ENCODE data around the gene MTHFD2L. TPM values are rescaled to one million over a fixed set of nuclear protein-coding genes. Genes with fewer than 3 reads are reported as not detected.

Gene MTHFD2L
- total and polyA plus RNA-seq, 2 donors (not counting 3 experiments of a cell fraction or from before 2014, with no cell fraction given): 6.9 to 15.2 TPM

DNA sequence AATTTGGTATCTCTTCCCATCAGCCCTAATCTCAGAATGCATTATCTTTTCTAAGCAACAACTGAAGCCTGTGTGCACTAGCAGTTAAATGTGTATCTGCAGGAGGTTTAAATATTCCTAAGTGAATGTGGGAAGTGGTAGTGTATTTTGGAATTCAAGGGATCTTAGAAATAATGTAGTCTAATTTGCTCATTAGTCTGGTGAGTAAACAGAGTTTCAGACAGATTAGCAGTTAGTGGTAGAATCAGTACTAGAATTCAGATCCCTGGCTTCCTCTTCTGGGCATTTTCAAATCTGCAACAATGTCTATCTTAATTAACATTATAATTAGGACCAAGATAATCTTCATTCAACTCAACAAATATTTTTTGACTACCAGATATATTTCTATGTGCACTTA lies 47.2 kb upstream of the MTHFD2L start:
- intact Hi-C loops (cut with micrococcal nuclease): no loop called here
- Histone ChIP-seq H3K4me1 (ENCODE audit: control insufficient read depth, extremely low read depth, insufficient read depth, low read length) (peaks cover 44% of the 10 kb centered on the region), H3K27me3 (ENCODE audit: control insufficient read depth in 2 of 2, insufficient read depth in 2 of 2, low read length in 2 of 2) (no peaks in the 10 kb centered on the region), H3K9me1 (replicated peaks; ENCODE audit: control insufficient read depth, extremely low read depth, insufficient read depth, low read length) (no peaks in the 10 kb centered on the region), H3K79me2 (ENCODE audit: control insufficient read depth, insufficient read depth, low read length) (no peaks in the 10 kb centered on the region), H3K9ac (replicated peaks; ENCODE audit: extremely low read depth, insufficient read depth, low read length) (peak overlapping the region; percentile 49), H3K4me3 (replicated peaks in 1 of 3; ENCODE audit: insufficient read depth in 1 of 3, low read depth in 1 of 3, low read length in 3 of 3) (no peak overlapping the region), H3K27ac (ENCODE audit: insufficient read depth, low read depth, low read length) (peak overlapping the region; percentile 92), H3K4me2 (ENCODE audit: insufficient read depth, low read length) (peak overlapping the region; percentile 6), H2AFZ (ENCODE audit: low read depth, low read length) (peak overlapping the region; percentile 45), H3K36me3 (ENCODE audit: control insufficient read depth in 2 of 2, extremely low read depth in 1 of 2, insufficient read depth in 2 of 2, low read length in 2 of 2) (no peaks in the 10 kb centered on the region), H3K9me3 (replicated peaks; ENCODE audit: control insufficient read depth, insufficient read depth, low read length) (no peaks in the 10 kb centered on the region), H4K20me1 (replicated peaks; ENCODE audit: control insufficient read depth, extremely low read depth, insufficient read depth, low read length) (no peaks in the 10 kb centered on the region)
- DNase-seq (ENCODE audit: low read depth, low spot score): no peak
- TF ChIP-seq FOS (IDR thresholded peaks at IDR 0.05; ENCODE audit: borderline replicate concordance, insufficient read depth, low read length): no peak
- TF ChIP-seq POLR2AphosphoS5 (IDR thresholded peaks at IDR 0.05; ENCODE audit: insufficient read depth, low read depth, low read length): no peak
- no peak for TF ChIP-seq GATA2 (IDR thresholded peaks at IDR 0.05; ENCODE audit: insufficient read depth, insufficient read length, low read depth, low read length)
- TF ChIP-seq EZH2 (IDR thresholded peaks at IDR 0.05; ENCODE audit: borderline replicate concordance, low read depth, low read length, severe bottlenecking): no peak
- no peak for TF ChIP-seq POLR2A (IDR thresholded peaks at IDR 0.05; ENCODE audit: low read depth, low read length)
- dilution Hi-C loops (cut with MboI; ENCODE audit: extremely low pct_ligation_motif_present, low sequenced_read_pairs): no loop called here
- BruUV-seq (replicated peaks): no TSS peak
- no peak for FAIRE-seq
- CTCF ChIA-PET: interaction anchor here (2.4 to 5.2 kb wide), 2 partner anchors 11 to 24 kb away, joined by 16 to 40 read pairs; partner anchors contain the start of gene CXCL2
- POLR2A ChIA-PET: interaction anchor here (2.2 kb wide), 1 partner anchor 11 kb away, joined by 12 read pairs; the partner anchor contains the start of gene CXCL2

- CTCF ChIA-PET: interaction anchor here (1.9 to 5.2 kb wide), 3 partner anchors 12 to 73 kb away, joined by 6 to 40 read pairs (median 16); partner anchors contain the start of genes CXCL2 and CXCL3
- TF ChIP-seq JUN (IDR thresholded peaks at IDR 0.05; ENCODE audit: borderline replicate concordance, insufficient read depth, insufficient read length, low read depth) (no peak), MYC (IDR thresholded peaks at IDR 0.05; ENCODE audit: low read depth, low read length) (no peak), POLR2AphosphoS5 (IDR thresholded peaks at IDR 0.05; ENCODE audit: insufficient read depth, low read depth, low read length) (no peak), POLR2A (IDR thresholded peaks at IDR 0.05; ENCODE audit: low read depth, low read length) (no peak), FOS (IDR thresholded peaks at IDR 0.05; ENCODE audit: borderline replicate concordance, insufficient read depth, low read length) (no peak), GATA2 (IDR thresholded peaks at IDR 0.05; ENCODE audit: insufficient read depth, insufficient read length, low read depth, low read length) (no peak), EZH2 (IDR thresholded peaks at IDR 0.05; ENCODE audit: borderline replicate concordance, low read depth, low read length, severe bottlenecking) (no peak)
- TF ChIP-seq, protein P1, sequence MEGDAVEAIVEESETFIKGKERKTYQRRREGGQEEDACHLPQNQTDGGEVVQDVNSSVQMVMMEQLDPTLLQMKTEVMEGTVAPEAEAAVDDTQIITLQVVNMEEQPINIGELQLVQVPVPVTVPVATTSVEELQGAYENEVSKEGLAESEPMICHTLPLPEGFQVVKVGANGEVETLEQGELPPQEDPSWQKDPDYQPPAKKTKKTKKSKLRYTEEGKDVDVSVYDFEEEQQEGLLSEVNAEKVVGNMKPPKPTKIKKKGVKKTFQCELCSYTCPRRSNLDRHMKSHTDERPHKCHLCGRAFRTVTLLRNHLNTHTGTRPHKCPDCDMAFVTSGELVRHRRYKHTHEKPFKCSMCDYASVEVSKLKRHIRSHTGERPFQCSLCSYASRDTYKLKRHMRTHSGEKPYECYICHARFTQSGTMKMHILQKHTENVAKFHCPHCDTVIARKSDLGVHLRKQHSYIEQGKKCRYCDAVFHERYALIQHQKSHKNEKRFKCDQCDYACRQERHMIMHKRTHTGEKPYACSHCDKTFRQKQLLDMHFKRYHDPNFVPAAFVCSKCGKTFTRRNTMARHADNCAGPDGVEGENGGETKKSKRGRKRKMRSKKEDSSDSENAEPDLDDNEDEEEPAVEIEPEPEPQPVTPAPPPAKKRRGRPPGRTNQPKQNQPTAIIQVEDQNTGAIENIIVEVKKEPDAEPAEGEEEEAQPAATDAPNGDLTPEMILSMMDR (IDR thresholded peaks at IDR 0.05; ENCODE audit: extremely low read depth in 1 of 2, insufficient read depth in 1 of 2, low read depth in 1 of 2, low read length in 2 of 2): no peak
- TF ChIP-seq, protein P2, sequence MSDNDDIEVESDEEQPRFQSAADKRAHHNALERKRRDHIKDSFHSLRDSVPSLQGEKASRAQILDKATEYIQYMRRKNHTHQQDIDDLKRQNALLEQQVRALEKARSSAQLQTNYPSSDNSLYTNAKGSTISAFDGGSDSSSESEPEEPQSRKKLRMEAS (IDR thresholded peaks at IDR 0.05; ENCODE audit: insufficient read depth, insufficient read length): no peak
- Histone ChIP-seq H4K20me1 (replicated peaks; ENCODE audit: control insufficient read depth, extremely low read depth, insufficient read depth, low read length) (no peaks in the 10 kb centered on the region), H3K27me3 (ENCODE audit: control insufficient read depth in 2 of 2, insufficient read depth in 2 of 2, low read length in 2 of 2) (no peaks in the 10 kb centered on the region), H3K36me3 (ENCODE audit: control insufficient read depth in 2 of 2, extremely low read depth in 1 of 2, insufficient read depth in 2 of 2, low read length in 2 of 2) (no peaks in the 10 kb centered on the region), H3K9ac (replicated peaks; ENCODE audit: extremely low read depth, insufficient read depth, low read length) (no peak overlapping the region), H2AFZ (ENCODE audit: low read depth, low read length) (peak overlapping the region; percentile 35), H3K27ac (ENCODE audit: insufficient read depth, low read depth, low read length) (peak overlapping the region; percentile 92), H3K4me2 (ENCODE audit: insufficient read depth, low read length) (no peak overlapping the region), H3K9me3 (replicated peaks; ENCODE audit: control insufficient read depth, insufficient read depth, low read length) (no peaks in the 10 kb centered on the region), H3K9me1 (replicated peaks; ENCODE audit: control insufficient read depth, extremely low read depth, insufficient read depth, low read length) (no peaks in the 10 kb centered on the region), H3K4me1 (ENCODE audit: control insufficient read depth, extremely low read depth, insufficient read depth, low read length) (peaks cover 50% of the 10 kb centered on the region), H3K79me2 (ENCODE audit: control insufficient read depth, insufficient read depth, low read length) (no peaks in the 10 kb centered on the region), H3K4me3 (replicated peaks in 1 of 3; ENCODE audit: insufficient read depth in 1 of 3, low read depth in 1 of 3, low read length in 3 of 3) (no peak overlapping the region)
- POLR2A ChIA-PET: no interaction called here
- FAIRE-seq (no peak), DNase-seq (ENCODE audit: low read depth, low spot score) (no peak)
- BruUV-seq (replicated peaks): TSS peak; percentile 61
- dilution Hi-C loops (cut with MboI; ENCODE audit: extremely low pct_ligation_motif_present, low sequenced_read_pairs) (no loop called here), intact Hi-C loops (cut with micrococcal nuclease) (no loop called here)
These were observed 46.5 kb upstream of the MTHFD2L start for GRCh38 chr4:74111306-74111975.
